ENCODE measurements around the gene RND2. TPM values are rescaled to one million over a fixed set of nuclear protein-coding genes. Genes with fewer than 3 reads are reported as not detected.
A peak's percentile ranks its signal among the peaks of the same experiment; 100 is the strongest.

The RND2 gene
- total and polyA plus RNA-seq, 2 of the 13 experiments (the other 11 are each of a cell fraction or from before 2014, with no cell fraction given) = 0.05 to 0.11 TPM

DNA sequence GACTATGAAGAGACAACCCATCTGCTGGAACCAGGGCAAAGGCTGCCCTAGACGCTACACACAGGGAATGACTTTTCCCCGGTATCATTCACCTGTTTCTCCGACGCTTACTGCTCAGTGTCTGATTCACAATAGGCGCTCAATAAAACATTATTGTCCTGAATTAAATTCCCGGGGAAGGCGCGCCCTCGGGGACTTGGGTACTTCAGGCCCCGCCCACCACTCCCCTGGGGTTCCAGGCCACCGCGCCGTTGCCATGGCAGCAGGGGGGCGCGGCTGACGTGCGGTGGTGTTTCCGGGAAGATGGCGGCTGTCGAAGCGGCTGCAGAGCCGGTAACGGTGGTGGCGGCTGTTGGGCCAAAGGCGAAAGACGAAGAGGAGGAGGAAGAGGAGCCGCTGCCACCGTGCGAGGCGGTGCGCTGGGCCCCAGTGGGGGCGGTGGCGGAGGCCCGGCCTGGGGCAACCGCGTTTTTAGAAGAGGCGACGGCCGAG, 44.7 kb upstream of the RND2 start, which contains the start of gene RUNDC1 (continued):
- TF ChIP-seq, protein P1, sequence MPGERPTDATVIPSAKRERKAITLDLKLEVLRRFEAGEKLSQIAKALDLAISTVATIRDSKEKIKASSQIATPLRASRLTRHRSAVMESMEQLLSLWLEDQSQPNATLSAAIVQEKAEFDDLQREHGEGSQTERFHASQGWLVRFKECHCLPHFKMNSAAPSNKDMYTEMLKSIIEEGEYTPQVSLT (CRISPR knock-in tag; IDR thresholded peaks at IDR 0.05; ENCODE audit: borderline replicate concordance, low read depth) = no peak
- TF ChIP-seq SRY (CRISPR knock-in tag; IDR thresholded peaks at IDR 0.05) = no peak
- TF ChIP-seq, protein P2, sequence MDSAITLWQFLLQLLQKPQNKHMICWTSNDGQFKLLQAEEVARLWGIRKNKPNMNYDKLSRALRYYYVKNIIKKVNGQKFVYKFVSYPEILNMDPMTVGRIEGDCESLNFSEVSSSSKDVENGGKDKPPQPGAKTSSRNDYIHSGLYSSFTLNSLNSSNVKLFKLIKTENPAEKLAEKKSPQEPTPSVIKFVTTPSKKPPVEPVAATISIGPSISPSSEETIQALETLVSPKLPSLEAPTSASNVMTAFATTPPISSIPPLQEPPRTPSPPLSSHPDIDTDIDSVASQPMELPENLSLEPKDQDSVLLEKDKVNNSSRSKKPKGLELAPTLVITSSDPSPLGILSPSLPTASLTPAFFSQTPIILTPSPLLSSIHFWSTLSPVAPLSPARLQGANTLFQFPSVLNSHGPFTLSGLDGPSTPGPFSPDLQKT (CRISPR knock-in tag; IDR thresholded peaks at IDR 0.05; ENCODE audit: borderline replicate concordance) = no peak; the same call in 1 of the 2 replicates
- TF ChIP-seq RFXANK (CRISPR knock-in tag; IDR thresholded peaks at IDR 0.05) = no peak
- TF ChIP-seq, protein P3, sequence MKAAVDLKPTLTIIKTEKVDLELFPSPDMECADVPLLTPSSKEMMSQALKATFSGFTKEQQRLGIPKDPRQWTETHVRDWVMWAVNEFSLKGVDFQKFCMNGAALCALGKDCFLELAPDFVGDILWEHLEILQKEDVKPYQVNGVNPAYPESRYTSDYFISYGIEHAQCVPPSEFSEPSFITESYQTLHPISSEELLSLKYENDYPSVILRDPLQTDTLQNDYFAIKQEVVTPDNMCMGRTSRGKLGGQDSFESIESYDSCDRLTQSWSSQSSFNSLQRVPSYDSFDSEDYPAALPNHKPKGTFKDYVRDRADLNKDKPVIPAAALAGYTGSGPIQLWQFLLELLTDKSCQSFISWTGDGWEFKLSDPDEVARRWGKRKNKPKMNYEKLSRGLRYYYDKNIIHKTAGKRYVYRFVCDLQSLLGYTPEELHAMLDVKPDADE (CRISPR knock-in tag; IDR thresholded peaks at IDR 0.05) = peak; percentile 44; the same call in 1 of the 2 replicates
- no peak for TF ChIP-seq ZNF234 (CRISPR knock-in tag; conservative IDR thresholded peaks at IDR 0.05)
- TF ChIP-seq KDM4B (CRISPR knock-in tag; IDR thresholded peaks at IDR 0.05) = peak; percentile 63
- TF ChIP-seq, protein P4, sequence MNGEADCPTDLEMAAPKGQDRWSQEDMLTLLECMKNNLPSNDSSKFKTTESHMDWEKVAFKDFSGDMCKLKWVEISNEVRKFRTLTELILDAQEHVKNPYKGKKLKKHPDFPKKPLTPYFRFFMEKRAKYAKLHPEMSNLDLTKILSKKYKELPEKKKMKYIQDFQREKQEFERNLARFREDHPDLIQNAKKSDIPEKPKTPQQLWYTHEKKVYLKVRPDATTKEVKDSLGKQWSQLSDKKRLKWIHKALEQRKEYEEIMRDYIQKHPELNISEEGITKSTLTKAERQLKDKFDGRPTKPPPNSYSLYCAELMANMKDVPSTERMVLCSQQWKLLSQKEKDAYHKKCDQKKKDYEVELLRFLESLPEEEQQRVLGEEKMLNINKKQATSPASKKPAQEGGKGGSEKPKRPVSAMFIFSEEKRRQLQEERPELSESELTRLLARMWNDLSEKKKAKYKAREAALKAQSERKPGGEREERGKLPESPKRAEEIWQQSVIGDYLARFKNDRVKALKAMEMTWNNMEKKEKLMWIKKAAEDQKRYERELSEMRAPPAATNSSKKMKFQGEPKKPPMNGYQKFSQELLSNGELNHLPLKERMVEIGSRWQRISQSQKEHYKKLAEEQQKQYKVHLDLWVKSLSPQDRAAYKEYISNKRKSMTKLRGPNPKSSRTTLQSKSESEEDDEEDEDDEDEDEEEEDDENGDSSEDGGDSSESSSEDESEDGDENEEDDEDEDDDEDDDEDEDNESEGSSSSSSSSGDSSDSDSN (CRISPR knock-in tag; IDR thresholded peaks at IDR 0.05) = no peak
- TF ChIP-seq, protein P5, sequence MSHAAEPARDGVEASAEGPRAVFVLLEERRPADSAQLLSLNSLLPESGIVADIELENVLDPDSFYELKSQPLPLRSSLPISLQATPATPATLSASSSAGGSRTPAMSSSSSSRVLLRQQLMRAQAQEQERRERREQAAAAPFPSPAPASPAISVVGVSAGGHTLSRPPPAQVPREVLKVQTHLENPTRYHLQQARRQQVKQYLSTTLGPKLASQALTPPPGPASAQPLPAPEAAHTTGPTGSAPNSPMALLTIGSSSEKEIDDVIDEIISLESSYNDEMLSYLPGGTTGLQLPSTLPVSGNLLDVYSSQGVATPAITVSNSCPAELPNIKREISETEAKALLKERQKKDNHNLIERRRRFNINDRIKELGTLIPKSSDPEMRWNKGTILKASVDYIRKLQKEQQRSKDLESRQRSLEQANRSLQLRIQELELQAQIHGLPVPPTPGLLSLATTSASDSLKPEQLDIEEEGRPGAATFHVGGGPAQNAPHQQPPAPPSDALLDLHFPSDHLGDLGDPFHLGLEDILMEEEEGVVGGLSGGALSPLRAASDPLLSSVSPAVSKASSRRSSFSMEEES (CRISPR knock-in tag; IDR thresholded peaks at IDR 0.05) = 0 out of 2 replicates have a peak, but pooled peaks have one; percentile 13
- TF ChIP-seq REXO4 (CRISPR knock-in tag; IDR thresholded peaks at IDR 0.05; ENCODE audit: borderline replicate concordance) = no peak
- no peak for TF ChIP-seq ZNF24 (IDR thresholded peaks at IDR 0.05)
- TF ChIP-seq ZFAT (CRISPR knock-in tag; conservative IDR thresholded peaks at IDR 0.05) = no peak
- no peak for TF ChIP-seq CENPT (CRISPR knock-in tag; IDR thresholded peaks at IDR 0.05; ENCODE audit: low read depth)
- TF ChIP-seq, protein P6, sequence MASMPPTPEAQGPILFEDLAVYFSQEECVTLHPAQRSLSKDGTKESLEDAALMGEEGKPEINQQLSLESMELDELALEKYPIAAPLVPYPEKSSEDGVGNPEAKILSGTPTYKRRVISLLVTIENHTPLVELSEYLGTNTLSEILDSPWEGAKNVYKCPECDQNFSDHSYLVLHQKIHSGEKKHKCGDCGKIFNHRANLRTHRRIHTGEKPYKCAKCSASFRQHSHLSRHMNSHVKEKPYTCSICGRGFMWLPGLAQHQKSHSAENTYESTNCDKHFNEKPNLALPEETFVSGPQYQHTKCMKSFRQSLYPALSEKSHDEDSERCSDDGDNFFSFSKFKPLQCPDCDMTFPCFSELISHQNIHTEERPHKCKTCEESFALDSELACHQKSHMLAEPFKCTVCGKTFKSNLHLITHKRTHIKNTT (CRISPR knock-in tag; IDR thresholded peaks at IDR 0.05) = no peak
- TF ChIP-seq CBX2 (IDR thresholded peaks at IDR 0.05; ENCODE audit: low read depth, low read length) = no peak
- TF ChIP-seq CBX2 (CRISPR knock-in tag; IDR thresholded peaks at IDR 0.05; ENCODE audit: low read depth) = no peak
- TF ChIP-seq NPAS2 (CRISPR knock-in tag; IDR thresholded peaks at IDR 0.05; ENCODE audit: borderline replicate concordance) = no peak
- TF ChIP-seq PAX8 (CRISPR knock-in tag; IDR thresholded peaks at IDR 0.05; ENCODE audit: borderline replicate concordance) = no peak
- TF ChIP-seq U2AF2 (IDR thresholded peaks at IDR 0.05; ENCODE audit: low read depth, low read length) = peak; percentile 99
- TF ChIP-seq, protein P7, sequence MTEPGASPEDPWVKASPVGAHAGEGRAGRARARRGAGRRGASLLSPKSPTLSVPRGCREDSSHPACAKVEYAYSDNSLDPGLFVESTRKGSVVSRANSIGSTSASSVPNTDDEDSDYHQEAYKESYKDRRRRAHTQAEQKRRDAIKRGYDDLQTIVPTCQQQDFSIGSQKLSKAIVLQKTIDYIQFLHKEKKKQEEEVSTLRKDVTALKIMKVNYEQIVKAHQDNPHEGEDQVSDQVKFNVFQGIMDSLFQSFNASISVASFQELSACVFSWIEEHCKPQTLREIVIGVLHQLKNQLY (CRISPR knock-in tag; IDR thresholded peaks at IDR 0.05) = no peak
- TF ChIP-seq, protein P8, sequence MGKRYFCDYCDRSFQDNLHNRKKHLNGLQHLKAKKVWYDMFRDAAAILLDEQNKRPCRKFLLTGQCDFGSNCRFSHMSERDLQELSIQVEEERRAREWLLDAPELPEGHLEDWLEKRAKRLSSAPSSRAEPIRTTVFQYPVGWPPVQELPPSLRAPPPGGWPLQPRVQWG (CRISPR knock-in tag; IDR thresholded peaks at IDR 0.05; ENCODE audit: borderline replicate concordance, low read depth) = no peak
- TF ChIP-seq MAF1 (CRISPR knock-in tag; IDR thresholded peaks at IDR 0.05; ENCODE audit: borderline replicate concordance) = 0 out of 2 replicates have a peak, but pooled peaks have one; percentile 44

Measured in HepG2 (cell line).